ENCODE measurements around the gene COMT. TPM values are rescaled to one million over a fixed set of nuclear protein-coding genes. Genes with fewer than 3 reads are reported as not detected.
"Not testable (repeated sequence)": the region's sequence is repeated elsewhere in the genome, so short reads cannot be mapped to it uniquely, and the experiment has no call there.

The COMT gene
- total RNA-seq, 1 donor from 2014 or later = 145 TPM

- DNase-seq (ENCODE audit: low spot score); ATAC-seq: not testable (repeated sequence)
Observed at GRCh38 chr22:19906864-19907263, 34.7 kb upstream of the COMT start.

- ATAC-seq; DNase-seq (ENCODE audit: low spot score): not testable (repeated sequence)
Observed at GRCh38 chr22:19907902-19908301, 33.7 kb upstream of the COMT start.

GRCh38 chr22:19909350-19910179 lies 32.0 kb upstream of the COMT start:
- ATAC-seq = peak; percentile 95
- peak; percentile 73 for DNase-seq (ENCODE audit: low spot score)

GRCh38 chr22:19910180-19910744 lies 31.3 kb upstream of the COMT start:
- peak; percentile 8 for ATAC-seq
- DNase-seq (ENCODE audit: low spot score) = no peak

- DNase-seq (ENCODE audit: low spot score) = no peak
- no peak for ATAC-seq
Observed at GRCh38 chr22:19911540-19912270, 29.9 kb upstream of the COMT start.

GRCh38 chr22:19912271-19912999 lies 29.1 kb upstream of the COMT start:
- no peak for DNase-seq (ENCODE audit: low spot score)
- ATAC-seq = no peak

- no peak for DNase-seq (ENCODE audit: low spot score)
- no peak for ATAC-seq
Observed at GRCh38 chr22:19913337-19913936, 28.1 kb upstream of the COMT start.

- DNase-seq (ENCODE audit: low spot score) (no peak), ATAC-seq (no peak)
Observed at GRCh38 chr22:19914201-19914943, 27.2 kb upstream of the COMT start.

- ATAC-seq = no peak
- DNase-seq (ENCODE audit: low spot score) = no peak
Observed at GRCh38 chr22:19915287-19915954, 26.2 kb upstream of the COMT start.

GRCh38 chr22:19916006-19916405 lies 25.6 kb upstream of the COMT start:
- ATAC-seq (peak; percentile 79), DNase-seq (ENCODE audit: low spot score) (peak; percentile 53)

- ATAC-seq (no peak), DNase-seq (ENCODE audit: low spot score) (no peak)
Observed at GRCh38 chr22:19916941-19917340, 24.6 kb upstream of the COMT start.

- no peak for DNase-seq (ENCODE audit: low spot score)
- no peak for ATAC-seq
Observed at GRCh38 chr22:19917389-19918138, 24.0 kb upstream of the COMT start.

GRCh38 chr22:19918332-19919106 lies 23.1 kb upstream of the COMT start:
- DNase-seq (ENCODE audit: low spot score) = no peak
- ATAC-seq = no peak

GRCh38 chr22:19919701-19920363 lies 21.7 kb upstream of the COMT start:
- ATAC-seq = no peak
- DNase-seq (ENCODE audit: low spot score) = no peak

- DNase-seq (ENCODE audit: low spot score) = no peak
- peak; percentile 52 for ATAC-seq
Observed at GRCh38 chr22:19921544-19922081, 20.0 kb upstream of the COMT start.

GRCh38 chr22:19923914-19924513 lies 17.6 kb upstream of the COMT start:
- DNase-seq (ENCODE audit: low spot score) = no peak
- ATAC-seq = no peak

- not testable (repeated sequence) for DNase-seq (ENCODE audit: low spot score); ATAC-seq
Observed at GRCh38 chr22:19926028-19926427, 15.5 kb upstream of the COMT start.

Measured in left lobe of liver (tissue), 2 donors.